ENCODE results near the gene PTPRN2.
A peak's percentile ranks its signal among the peaks of the same experiment; 100 is the strongest.
"Not testable (repeated sequence)": the region's sequence is repeated elsewhere in the genome, so short reads cannot be mapped to it uniquely, and the experiment has no call there.

Gene PTPRN2

DNA sequence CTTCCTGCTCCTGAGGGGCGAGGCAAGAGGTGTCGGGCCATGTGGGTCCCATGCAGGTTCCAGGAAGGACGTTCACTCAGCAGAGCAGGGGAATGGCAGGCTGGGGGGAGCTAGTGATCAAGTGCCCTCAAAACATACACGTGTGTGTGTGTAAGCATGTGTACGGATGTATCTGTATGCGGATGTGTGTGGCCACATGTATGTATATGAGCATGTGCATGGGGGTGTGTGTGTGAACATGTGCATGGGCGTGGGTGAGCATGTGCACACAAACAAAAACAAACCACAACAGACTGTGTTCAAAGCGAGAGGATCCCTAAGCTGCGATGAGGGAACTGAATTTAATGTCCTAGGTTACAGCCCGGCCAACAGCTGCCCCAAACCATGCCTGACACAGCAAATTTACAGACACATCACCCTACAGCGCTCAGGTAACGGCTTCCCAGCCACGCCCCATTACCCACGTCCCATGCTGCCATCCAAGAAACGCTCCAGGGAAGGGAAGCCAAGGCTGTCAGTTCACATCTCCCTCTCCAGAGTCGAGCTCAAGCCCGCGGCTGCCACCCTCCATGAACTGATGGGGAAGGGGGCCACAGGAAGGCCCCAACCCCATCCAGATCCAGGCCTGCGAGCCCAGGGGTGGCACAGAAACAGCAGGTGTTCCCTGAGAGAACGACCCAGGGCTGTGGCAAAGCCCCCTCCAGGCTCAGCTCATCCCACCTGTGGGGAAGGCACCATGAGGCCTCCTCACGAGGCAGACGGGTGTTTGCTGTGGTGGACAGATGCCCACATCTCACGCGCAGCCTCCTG lies 56.6 kb downstream of the PTPRN2 start:
- no peak for DNase-seq

GRCh38 chr7:158529181-158530096 lies 58.2 kb downstream of the PTPRN2 start:
- no peak for DNase-seq

DNA sequence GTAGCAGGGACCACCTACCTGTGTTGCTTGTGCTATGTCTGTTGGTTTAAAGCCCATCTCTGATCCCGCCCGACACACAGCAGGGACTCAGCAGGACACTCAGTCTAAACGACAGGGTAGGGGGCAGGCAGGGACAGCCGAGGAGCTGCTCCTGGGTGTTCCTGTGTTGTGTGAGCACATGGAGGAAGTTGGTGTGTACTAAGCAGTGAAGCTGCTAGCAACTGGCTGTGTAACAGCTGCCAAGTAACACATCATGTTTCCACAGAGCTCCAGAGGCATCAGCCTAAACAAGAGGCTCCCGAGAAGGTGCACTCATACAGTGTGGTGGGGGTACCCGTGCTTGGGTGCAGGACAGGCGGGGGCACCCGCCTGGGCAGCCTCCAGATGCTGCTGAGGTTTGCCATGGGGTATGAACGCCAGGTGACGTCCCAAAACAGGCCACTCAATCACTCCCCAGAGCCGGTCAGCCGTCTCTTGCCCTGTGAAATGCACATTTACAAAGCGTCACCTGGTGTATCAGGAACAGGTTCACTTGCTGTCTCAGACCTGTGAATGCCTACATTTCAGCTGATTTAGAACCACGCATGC lies 59.6 kb downstream of the PTPRN2 start:
- no peak for DNase-seq

DNA sequence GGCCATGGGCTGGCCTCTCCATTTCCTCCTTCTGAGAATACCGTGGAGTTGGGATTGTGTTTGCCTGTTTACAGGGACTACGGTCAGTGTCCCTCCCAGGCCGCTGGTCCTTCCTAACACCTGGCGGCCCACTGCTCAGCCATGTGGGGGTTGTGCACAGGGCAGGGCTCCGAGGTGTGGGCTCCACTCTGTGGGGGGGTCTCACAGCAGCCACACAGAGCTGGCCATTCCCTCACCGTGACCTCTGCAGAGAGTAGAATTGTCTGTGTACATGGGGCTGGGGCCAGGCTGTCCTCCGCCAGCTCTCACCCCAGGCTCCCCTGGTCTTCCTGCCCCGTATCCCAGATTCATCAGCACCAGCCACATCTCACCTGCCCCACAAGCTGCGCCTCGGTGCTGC lies 60.1 kb downstream of the PTPRN2 start:
- DNase-seq, result no peak

DNA sequence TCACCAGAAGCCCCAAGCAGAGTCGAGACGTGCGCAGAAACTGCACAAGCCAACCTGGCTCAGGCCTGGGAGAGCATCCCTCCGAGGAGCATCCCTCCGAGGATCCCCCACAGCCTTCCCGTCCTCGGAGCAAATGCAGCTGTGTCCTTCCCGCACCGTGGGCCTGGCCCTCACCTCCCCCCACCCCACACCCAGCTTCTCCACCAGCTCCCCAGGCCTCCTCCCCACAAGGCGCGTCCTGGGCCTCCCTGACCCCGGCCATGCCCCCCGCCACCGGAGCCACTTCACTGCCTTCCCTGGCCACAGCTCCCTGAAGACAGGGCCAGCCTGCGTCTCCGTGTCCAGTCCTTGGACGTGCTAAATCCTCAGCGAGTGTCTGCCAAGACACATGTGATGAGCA lies 60.6 kb downstream of the PTPRN2 start:
- DNase-seq, result no peak

GRCh38 chr7:158526531-158526930 lies 61.1 kb downstream of the PTPRN2 start:
- DNase-seq, result no peak

GRCh38 chr7:158525648-158526484 lies 61.8 kb downstream of the PTPRN2 start:
- no peak for DNase-seq

GRCh38 chr7:158524749-158525635 lies 62.6 kb downstream of the PTPRN2 start:
- DNase-seq, result no peak

DNA sequence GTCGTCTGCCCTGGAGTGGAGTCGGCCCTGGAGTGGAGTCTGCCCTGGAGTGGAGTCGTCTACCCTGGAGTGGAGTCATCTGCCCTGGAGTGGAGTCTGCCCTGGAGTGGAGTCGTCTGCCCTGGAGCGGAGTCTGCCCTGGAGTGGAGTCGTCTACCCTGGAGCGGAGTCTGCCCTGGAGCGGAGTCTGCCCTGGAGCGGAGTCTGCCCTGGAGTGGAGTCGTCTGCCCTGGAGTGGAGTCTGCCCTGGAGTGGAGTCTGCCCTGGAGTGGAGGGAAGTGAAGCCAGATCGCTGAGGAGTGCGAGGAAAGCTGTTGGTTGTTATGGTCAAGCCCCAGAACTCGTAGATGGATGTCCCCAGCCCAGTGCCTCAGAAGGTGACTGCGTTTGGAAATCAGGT lies 63.3 kb downstream of the PTPRN2 start:
- peak; percentile 47 for DNase-seq

GRCh38 chr7:158523877-158524276 lies 63.7 kb downstream of the PTPRN2 start:
- DNase-seq, result not testable (repeated sequence)

DNA sequence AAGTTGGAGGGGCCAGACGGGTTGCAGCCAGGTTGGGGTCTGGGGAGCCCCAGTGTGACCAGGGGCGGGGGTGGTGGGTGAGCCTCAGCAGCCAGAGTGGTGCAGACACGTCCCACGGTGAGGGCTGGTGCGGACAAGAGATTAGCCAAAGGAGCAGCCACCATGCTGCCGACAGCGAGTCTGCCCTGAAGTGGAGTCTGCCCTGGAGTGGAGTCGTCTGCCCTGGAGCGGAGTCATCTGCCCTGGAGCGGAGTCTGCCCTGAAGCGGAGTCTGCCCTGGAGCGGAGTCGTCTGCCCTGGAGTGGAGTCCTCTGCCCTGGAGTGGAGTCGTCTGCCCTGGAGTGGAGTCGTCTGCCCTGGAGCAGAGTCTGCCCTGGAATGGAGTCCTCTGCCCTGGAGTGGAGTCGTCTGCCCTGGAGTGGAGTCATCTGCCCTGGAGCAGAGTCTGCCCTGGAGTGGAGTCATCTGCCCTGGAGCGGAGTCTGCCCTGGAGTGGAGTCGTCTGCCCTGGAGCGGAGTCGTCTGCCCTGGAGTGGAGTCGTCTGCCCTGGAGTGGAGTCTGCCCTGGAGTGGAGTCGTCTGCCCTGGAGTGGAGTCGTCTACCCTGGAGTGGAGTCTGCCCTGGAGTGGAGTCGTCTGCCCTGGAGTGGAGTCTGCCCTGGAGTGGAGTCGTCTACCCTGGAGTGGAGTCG lies 64.3 kb downstream of the PTPRN2 start:
- not testable (repeated sequence) for DNase-seq

DNA sequence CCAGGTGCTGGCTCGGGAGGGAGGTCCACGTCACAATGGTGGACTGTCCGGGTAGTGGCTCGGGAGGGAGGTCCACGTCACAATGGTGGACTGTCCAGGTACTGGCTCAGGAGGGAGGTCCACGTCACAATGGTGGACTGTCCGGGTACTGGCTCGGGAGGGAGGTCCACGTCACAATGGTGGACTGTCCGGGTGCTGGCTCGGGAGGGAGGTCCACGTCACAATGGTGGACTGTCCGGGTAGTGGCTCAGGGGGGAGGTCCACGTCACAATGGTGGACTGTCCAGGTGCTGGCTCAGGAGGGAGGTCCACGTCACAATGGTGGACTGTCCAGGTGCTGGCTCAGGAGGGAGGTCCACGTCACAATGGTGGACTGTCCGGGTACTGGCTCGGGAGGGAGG lies 65.8 kb downstream of the PTPRN2 start:
- not testable (repeated sequence) for DNase-seq

DNA sequence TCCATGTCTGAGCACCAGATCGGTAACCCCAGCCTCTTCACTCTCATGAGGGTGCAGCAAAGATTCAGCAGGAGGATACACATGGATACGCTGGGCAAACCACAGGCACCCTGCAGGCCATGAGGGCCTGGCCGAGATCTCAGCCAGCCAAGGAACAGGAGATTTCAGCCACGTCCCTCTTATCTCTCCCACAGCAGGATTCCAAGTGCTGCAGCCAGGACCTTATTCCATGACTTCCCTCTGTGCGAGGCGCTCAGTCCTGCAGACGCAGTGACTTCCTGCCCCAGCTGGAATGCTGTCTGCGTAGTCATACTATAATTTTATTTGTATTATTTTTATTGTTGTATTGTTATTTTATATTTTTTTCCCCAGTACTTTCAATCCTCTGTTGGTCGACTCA lies 66.8 kb downstream of the PTPRN2 start:
- no peak for DNase-seq

DNA sequence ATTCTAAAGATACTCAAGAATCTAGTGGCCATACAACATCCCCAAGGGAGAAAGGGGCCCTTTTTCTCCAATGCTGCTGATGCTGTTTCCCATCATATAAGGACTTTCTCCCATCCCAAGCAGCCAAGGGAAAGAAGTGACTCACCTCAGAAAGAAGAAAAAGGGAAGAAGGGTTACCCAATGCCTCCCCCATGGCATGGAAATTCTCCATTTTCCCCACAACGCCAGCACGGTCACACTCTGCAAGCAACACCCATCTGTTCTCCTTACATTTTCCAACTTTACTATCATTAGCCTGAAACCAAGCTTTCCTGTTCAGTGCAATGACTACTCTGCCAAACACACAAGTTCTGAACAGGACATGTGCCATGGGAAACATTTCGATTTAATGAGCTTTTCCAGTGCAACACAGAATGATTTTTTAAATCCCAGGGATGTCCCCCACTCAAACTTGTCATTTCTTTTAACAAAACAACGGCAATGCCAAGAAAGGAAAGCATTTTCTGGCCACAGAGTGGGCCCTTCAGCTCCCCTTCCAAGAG lies 67.9 kb downstream of the PTPRN2 start:
- DNase-seq, result no peak

DNA sequence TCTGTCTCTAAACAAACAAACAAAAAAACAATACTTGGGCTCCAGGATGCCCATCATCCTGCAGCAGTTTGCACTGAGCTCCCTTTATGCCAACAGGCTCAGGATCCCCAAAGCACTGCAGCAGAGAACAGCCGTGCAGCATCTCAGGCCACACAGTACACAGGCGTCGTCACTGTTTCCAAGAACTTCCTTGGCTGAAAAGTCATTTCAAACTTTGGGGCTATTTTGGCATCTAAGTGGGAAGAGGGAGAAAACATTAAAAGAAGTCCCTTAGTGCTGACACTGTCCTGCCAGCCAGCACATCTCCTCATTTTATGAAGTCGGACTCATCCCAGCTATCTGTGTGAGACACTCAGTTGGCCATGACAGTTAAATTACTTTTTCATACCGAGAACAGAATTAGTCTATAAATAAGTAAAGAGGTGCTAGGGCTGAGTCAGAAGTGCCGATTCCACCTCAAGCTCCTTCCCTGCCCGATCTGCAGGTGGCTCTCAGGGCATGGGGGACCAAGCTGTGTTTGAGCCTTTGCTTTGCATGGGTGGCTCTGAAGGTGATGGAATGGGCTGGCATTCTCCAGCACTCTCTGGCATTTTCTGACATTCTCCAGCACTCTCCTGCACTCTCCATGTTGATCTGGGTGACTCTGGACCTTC lies 68.5 kb downstream of the PTPRN2 start:
- no peak for DNase-seq

DNA sequence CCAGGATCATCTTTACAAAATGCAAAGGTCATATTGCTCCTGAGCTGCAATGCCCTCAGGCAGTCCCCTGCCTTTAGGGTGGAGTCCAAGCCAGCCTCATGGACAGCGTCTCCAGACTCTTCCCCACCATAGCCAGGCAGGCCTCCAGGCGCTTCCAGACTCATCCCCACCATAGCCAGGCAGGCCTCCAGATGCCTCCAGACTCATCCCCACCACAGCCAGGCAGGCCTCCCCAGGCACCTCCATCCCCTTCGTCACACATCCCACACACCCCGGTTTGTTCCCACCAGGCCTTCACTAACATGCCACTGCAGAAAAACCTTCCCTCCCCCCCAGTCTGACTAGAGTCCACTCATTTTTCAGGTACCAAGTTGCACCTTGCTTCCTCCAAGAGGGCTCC lies 70.1 kb downstream of the PTPRN2 start:
- no peak for DNase-seq

- DNase-seq, result no peak
Observed at GRCh38 chr7:158517072-158517471, 70.6 kb downstream of the PTPRN2 start.

- no peak for DNase-seq
Observed at GRCh38 chr7:158516524-158516923, 71.1 kb downstream of the PTPRN2 start.

DNA sequence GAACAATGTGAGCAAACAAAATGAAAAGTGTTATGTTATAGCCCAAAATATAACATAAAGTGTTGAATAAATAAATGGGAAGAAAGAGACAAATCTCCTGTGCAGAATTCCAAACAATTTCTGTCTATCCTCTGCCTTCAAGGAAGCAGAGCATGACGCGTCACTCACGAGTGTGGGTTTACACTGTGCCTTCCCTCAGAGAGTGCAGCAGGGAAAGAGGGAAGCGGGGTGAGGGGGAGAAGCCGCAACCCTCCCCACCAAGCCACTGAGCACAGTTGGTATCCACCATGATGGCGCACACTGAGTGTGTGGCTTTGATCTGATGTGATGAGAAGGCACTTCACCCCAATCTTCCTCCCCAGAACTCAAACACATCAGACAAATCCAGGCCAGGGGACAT lies 74.8 kb downstream of the PTPRN2 start:
- no peak for DNase-seq

DNA sequence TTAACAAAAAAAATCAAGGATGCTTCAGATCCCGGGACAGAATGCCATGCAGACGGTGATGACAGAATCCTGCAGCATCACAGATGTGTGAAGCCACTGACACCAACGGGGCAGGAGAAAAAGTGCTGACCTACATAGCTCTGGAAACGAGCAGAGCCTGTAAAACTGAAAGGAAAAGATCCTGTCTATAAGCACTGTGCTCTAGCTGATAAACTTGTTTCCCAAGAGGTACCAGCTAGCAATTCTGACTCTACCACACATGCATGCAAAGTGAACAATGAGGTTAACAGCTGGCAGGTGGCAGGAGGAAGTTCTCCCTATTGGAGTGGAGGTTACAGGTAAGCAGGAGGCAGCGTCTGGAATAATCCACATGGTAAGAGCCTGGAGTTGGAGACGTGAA lies 75.6 kb downstream of the PTPRN2 start:
- no peak for DNase-seq

All from NCI-H510A (cell line).